Pancreas (tissue), 10 donors: Measurements from ENCODE around the gene TERB1. TPM values are rescaled to one million over a fixed set of nuclear protein-coding genes. Genes with fewer than 3 reads are reported as not detected.

Source experiments
- ATAC-seq, 4 donors: fragments of 200-7000 bp; cut with Tn5 transposase; one replicate each; pipeline versions ENCODE4 v1.8.0 to v1.9.1; 2020; ENCODE audit warnings: mild to moderate bottlenecking in 4 of 4, moderate library complexity in 4 of 4
- DNase-seq, 6 donors: peaks; one replicate each; pipeline ENCODE4 v3.0.0-alpha.2; 2020
- FAIRE-seq: peaks from 2 replicates; lab custom pipeline; 2012; peaks lifted over from hg19 to GRCh38; lab: Jason Lieb, UNC
- H3K27ac ChIP-seq, 4 donors: fragments of 200-600 bp; sonication (generic); 1 replicate in 3 of 4; 2 replicates in 1 of 4; pipeline versions ENCODE4 v1.5.0 to v1.8.0; 2020
- H3K27me3 ChIP-seq, 4 donors: fragments of 200-600 bp; one replicate each; pipeline ENCODE4 v1.8.0; 2021
- H3K36me3 ChIP-seq, 3 donors: fragments of 200-600 bp; sonication (generic) in 1 of 3; one replicate each; pipeline versions ENCODE4 v1.5.0 to v1.8.0; 2020 to 2021
- H3K4me1 ChIP-seq, 3 donors: fragments of 200-600 bp; one replicate each; pipeline ENCODE4 v1.8.0; 2021
- H3K4me3 ChIP-seq, 4 donors: fragments of 200-600 bp; sonication (generic) in 2 of 4; one replicate each; pipeline versions ENCODE4 v1.5.0 to v1.8.0; 2020 to 2021
- H3K9me3 ChIP-seq, 4 donors: fragments of 200-600 bp; one replicate each; pipeline ENCODE4 v1.8.0; 2021
- CTCF ChIP-seq, 4 donors: fragments of 200-600 bp; sonication (generic) in 3 of 4; IDR thresholded peaks; one replicate each; pipeline versions ENCODE4 v1.5.0 to v1.8.0; 2021; ENCODE audit warnings: antibody characterized with exemption in 4 of 4
- WGBS, 2 donors: extraction: QIAGEN DNeasy Blood & Tissue Kit; methylation state at CpG; one replicate each; pipeline ENCODE4 v1.1.7; 2013; 5-methylcytosine and 5-hydroxymethylcytosine counted together
- intact Hi-C, 3 donors: fragments of 100-400 bp; cut with DNase I; formaldehyde crosslinking; loops; one replicate each; pipeline versions ENCODE4 v1.11.1 to v1.14.2; 2022
- polyA plus RNA-seq, 2 donors: library from polyadenylated mRNA; stranded (reverse); fragments of 200-250 nt; gene quantifications; one replicate each; pipeline ENCODE4 v1.2.3, GENCODE V29; 2013
- total RNA-seq, 6 donors: library from RNA; stranded (reverse); fragmentation: NEBNext Ultra II Directional in 4 of 6; extraction: Animal tissue kit (Norgen Biotek cat#: 25700) in 4 of 6; gene quantifications; one replicate each; pipeline versions ENCODE4 v1.2.1 to v1.2.4, GENCODE V29; 2021 to 2023
- donor health status: healthy with polysubstance abuse.
- donor health status: DM: no; HTN: no; CAD: no; lungs with moderate emphysema.
- donor health status: DM: no; HTN: no; CAD: no.
- donor health status: control.
- donor health status: control.
- donor health status: Bipolar disorder and iron deficiency.
- donor health status: DM: yes; HTN: yes; CAD: no.
- donor health status: DM: no; HTN: no; CAD: no.
- donor health status: DM: no; HTN: no; CAD: no.
- donor health status: DM: yes; HTN: yes; CAD: no.

Gene TERB1
- total and polyA plus RNA-seq, 8 donors, result not detected

- Histone ChIP-seq H3K27me3 (peaks cover 0 to 3% (median 0%) of the 10 kb centered on the region in 4 donors), H3K27ac (no peak overlapping the region), H3K9me3 (no peaks in the 10 kb centered on the region), H3K4me3 (no peak overlapping the region), H3K4me1 (peaks cover 0 to 4% (median 0%) of the 10 kb centered on the region in 3 donors), H3K36me3 (no peaks in the 10 kb centered on the region)
- intact Hi-C loops, result no loop called here
- DNase-seq, result no peak
- no peak for FAIRE-seq
- 86 to 94% methylated on average over 4 of the region's 4 CpGs for WGBS, 2 donors
- TF ChIP-seq CTCF (IDR thresholded peaks at IDR 0.05), result no peak
- no peak for ATAC-seq
Measured at GRCh38 chr16:66841366-66841765, 40.0 kb upstream of the TERB1 start.

GRCh38 chr16:66840883-66841282 lies 39.5 kb upstream of the TERB1 start:
- ATAC-seq, result no peak
- H3K27ac ChIP-seq, result no peak overlapping the region
- intact Hi-C loops, result no loop called here

GRCh38 chr16:66834746-66835145 lies 33.4 kb upstream of the TERB1 start:
- ATAC-seq (no peak), DNase-seq (no peak), FAIRE-seq (no peak)
- no peaks in the 10 kb centered on the region for H3K27me3 ChIP-seq
- WGBS, 2 donors, result 90 to 94% methylated on average over 5 of the region's 5 CpGs
- no peak overlapping the region for H3K4me3 ChIP-seq
- no peaks in the 10 kb centered on the region for H3K36me3 ChIP-seq
- peaks cover 0 to 4% (median 0%) of the 10 kb centered on the region in 3 donors for H3K4me1 ChIP-seq
- no peak overlapping the region for H3K27ac ChIP-seq
- TF ChIP-seq CTCF (IDR thresholded peaks at IDR 0.05), result no peak
- H3K9me3 ChIP-seq, result no peaks in the 10 kb centered on the region
- intact Hi-C loops, result no loop called here

More at GRCh38 chr16:66840883-66841282, 39.5 kb upstream of the TERB1 start:
- DNase-seq (no peak), FAIRE-seq (no peak)
- Histone ChIP-seq H3K4me1 (peaks cover 0 to 4% (median 0%) of the 10 kb centered on the region in 3 donors), H3K27me3 (peaks cover 0 to 3% (median 0%) of the 10 kb centered on the region in 4 donors), H3K36me3 (no peaks in the 10 kb centered on the region), H3K4me3 (no peak overlapping the region), H3K9me3 (no peaks in the 10 kb centered on the region)
- TF ChIP-seq CTCF (IDR thresholded peaks at IDR 0.05), result no peak
- 42 to 49% methylated on average over 3 of the region's 3 CpGs for WGBS, 2 donors

GRCh38 chr16:66832661-66833305 lies 31.4 kb upstream of the TERB1 start:
- Histone ChIP-seq H3K9me3 (no peaks in the 10 kb centered on the region), H3K27ac (no peak overlapping the region), H3K4me3 (no peak overlapping the region), H3K36me3 (no peaks in the 10 kb centered on the region), H3K27me3 (no peaks in the 10 kb centered on the region), H3K4me1 (peaks cover 0 to 10% (median 3%) of the 10 kb centered on the region in 3 donors)
- no peak for ATAC-seq
- FAIRE-seq, result no peak
- DNase-seq, result no peak
- intact Hi-C loops, result no loop called here
- WGBS, 2 donors, result 66 to 75% methylated on average over 7 of the region's 7 CpGs
- TF ChIP-seq CTCF (IDR thresholded peaks at IDR 0.05), result no peak

- Histone ChIP-seq H3K4me1 (peaks cover 0 to 10% (median 3%) of the 10 kb centered on the region in 3 donors), H3K36me3 (no peaks in the 10 kb centered on the region), H3K27ac (no peak overlapping the region), H3K9me3 (no peaks in the 10 kb centered on the region), H3K4me3 (no peak overlapping the region), H3K27me3 (no peaks in the 10 kb centered on the region)
- FAIRE-seq, result no peak
- intact Hi-C loops, result no loop called here
- no peak for TF ChIP-seq CTCF (IDR thresholded peaks at IDR 0.05)
- ATAC-seq, result no peak
- WGBS, 2 donors, result 72 to 78% methylated on average over 3 of the region's 3 CpGs
- DNase-seq, result no peak
Measured at GRCh38 chr16:66832190-66832589, 30.8 kb upstream of the TERB1 start.
